Glomerular visceral epithelial cell (primary cell): ENCODE results near the gene MPND.

ENCODE experiments used
- DNase-seq: peaks from one replicate; pipeline ENCODE4 v3.0.0-alpha.2; 2016; ENCODE audit errors: extremely low spot score

The MPND gene

GRCh38 chr19:4343370-4344307, at the start of gene MPND:
Gene MPND, plus strand, starts transcription at chr19:4343562. Its CDS starts 32 bp downstream, at chr19:4343594.
- DNase-seq, result peak; percentile 81

GRCh38 chr19:4294389-4294788, 49.0 kb upstream of the MPND start:
- DNase-seq, result no peak

- no peak for DNase-seq
Observed at GRCh38 chr19:4295972-4296771, 47.2 kb upstream of the MPND start.

GRCh38 chr19:4297901-4298809, 45.2 kb upstream of the MPND start:
- no peak for DNase-seq

DNA sequence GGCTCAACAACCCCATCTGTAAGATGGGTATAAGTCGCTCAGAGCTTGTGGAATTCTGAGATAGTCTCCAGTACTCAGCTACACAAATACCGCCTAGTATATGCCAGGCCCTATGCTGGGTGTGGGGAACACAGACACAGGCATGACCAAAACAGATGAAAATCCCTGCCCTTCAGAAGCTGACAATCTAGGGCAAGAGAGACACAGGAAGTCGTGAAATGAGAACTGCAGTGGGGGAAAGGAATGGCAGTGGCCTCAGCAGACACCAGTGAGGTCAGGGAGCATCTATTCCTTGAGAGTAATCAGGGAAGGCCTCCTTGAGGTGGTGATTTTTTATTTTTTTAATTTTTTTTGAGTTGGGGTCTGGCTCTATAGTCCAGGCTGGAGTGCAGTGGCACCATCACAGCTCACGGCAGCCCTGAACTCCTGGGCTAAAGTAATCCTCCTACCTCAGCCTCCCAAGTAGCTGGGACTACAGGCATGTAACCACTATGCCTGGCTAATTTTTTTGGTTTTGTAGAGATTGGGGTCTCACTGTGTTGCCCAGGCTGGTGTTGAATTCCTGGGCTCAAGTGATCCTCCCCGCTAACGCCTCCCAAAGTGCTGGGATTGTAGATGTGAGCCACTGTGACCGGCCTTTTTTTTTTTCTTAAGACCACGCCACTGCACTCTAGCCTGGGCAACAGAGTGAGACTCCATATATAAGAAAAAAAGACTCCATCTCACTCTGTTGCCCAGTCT, 44.4 kb upstream of the MPND start:
- no peak for DNase-seq

GRCh38 chr19:4300589-4300988, 42.8 kb upstream of the MPND start:
- no peak for DNase-seq

DNA sequence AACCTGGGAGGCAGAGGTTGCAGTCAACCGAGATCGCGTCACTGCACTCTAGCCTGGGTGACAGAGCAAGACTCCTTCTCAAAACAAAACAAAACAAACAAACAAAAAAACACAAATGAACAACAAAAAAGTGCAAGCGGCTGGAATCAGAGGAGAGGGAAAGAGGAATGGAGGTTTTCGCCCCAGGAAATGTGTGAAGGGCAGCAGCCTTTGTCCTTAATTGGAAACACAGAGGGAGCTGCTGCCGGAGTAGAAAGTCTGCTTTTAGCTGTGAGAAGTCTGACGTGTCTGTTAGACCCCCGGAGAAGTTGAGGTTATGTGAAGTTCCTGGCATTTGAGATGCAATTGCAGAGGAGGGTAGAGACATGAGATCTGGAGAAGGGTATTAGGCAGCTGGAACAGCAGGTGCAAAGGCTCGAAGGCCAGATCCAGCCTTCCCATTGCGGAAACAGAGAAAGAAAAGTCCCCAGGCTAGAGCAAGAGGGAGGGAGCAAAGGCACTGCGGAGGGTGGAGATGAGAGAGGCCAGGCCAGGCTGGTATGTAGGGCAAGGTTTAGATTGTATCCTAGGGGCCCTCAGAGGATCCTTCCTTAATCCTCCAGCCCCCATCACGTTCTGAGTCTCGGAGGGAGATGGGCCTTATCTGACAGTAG, 41.6 kb upstream of the MPND start:
- no peak for DNase-seq

- DNase-seq, result no peak
Observed at GRCh38 chr19:4302243-4302640, 41.1 kb upstream of the MPND start, which contains the start of gene TMIGD2. Gene TMIGD2, minus strand, starts transcription at chr19:4302389. Its CDS starts 4 bp downstream, at chr19:4302385.

- DNase-seq, result no peak
Observed at GRCh38 chr19:4303819-4304537, 39.4 kb upstream of the MPND start.

DNA sequence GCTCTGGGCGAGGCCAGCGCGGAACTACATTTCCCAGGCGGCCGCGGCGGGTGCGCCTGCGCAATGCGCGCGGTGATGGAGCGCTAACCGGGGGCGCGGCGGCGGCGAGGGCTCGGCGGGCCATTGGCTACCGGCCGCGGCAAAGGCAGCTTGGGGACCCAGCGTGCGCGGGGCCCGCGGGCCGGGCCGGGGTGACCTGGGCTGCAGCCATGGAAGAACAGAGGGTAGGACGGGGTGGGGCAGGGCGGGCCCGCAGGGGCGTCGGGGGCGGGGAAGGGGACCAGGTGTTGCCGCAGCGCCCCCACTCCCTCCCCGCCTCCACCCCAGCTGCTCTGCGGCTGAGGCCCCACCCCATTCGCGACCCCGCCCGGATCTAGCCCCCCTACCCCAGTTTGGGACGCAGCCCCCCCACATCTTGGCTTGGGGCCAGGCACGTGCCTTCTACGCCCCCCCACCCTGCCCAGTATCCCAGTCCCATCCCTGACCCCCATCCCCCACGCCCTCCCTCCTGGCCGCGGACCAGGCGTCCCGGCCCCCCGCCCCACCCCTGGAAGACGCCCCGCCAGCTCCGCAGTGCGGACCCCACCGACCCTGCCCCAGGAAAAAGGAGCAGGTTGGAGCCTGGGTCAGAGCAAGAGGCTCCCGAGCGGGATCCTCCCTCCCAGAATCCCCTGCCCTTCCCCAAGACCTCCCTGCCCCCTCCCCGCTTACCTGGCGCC, 38.7 kb upstream of the MPND start, which contains the start of gene FSD1:
Gene FSD1 (plus strand): TSS at position 61 of the 719 bp plus-strand sequence. CDS start 149 bp downstream, at position 210.
- DNase-seq, result peak; percentile 74

DNA sequence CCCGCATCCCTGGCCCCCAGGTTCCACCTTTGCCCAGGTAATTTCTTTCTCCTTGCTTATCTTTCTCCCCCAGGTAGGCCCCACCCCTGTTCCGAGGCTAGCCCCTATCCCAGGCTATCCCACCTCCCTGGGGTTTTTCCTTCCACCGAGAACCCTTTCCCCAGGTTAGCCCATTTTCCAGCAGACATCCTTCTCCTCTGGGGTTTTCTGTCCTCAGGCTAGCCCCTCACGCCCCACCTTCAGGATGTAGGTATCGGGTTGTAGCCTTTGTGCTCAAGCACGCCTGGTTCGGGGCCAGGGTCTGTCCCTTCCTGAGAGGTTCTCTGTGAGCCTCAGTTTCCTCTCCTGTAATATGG, 38.1 kb upstream of the MPND start:
- no peak for DNase-seq

GRCh38 chr19:4305659-4306058, 37.7 kb upstream of the MPND start:
- DNase-seq, result no peak

DNA sequence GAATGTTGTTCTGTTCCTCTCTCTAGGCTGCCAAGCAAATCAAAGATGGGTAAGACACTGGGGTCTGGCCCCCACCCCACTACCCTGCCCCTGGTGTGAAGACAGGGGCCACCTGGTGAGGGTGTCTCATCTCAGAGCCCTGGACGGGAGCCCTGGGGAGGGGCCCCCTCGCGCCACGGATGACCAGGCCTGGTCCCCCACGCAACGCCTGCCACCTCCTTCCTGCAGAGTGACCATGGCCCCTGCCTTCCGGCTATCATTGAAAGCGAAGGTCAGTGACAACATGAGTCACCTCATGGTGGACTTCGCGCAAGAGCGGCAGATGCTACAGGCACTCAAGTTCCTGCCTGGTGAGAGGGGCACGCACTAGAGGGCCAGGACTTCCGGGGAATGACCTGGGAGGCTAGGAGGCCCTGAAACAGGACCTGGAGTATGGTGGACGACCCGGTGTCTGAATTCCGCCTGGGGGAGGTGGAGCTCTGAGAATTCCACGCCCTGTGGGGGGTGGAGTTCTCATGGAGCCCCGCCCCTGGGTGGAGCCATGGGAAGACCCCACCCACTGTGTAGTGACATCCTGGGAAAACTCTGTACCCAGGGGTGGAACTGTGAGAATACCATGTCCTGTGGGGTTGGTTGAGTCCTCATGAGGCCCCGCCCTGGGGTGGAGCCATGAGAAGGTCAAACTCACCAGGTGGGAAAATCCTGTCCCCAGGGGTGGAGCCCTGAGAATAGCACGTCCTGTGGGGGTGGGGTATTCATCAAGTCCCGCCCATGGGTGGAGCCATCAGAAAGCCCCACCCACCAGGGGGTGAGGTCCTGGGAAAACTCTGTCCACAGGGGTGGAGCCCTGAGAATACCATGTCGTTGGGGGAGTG, 32.9 kb upstream of the MPND start:
- no peak for DNase-seq

DNA sequence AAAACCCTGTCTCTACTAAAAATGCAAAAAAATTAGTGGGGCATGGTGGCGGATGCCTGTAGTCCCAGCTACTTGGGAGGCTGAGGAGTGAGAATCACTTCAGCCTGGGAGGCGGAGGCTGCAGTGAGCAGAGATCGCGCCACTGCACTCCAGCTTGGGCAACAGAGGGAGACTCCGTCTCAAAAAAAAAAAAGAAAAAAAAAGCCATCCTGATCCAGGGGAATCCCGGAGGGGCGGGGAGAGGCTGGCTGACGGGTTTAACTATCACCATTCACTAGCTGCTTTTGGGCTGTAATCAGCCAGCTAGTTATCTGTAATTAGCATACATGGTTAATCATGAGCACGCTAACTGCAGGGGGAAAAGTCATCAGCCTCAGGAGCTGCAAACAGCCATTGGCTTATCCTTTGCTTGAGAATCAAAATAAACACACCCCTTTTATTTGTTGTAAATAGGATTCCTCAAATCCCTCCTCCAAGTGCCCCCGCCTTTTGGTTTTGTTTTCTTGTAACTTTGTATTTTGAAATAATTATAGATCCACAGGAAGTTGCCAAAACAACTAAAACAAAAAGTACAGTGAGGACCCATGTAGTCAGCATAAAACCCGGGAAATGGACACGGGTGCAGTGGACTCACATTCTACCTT, 29.4 kb upstream of the MPND start:
- DNase-seq, result no peak

- no peak for DNase-seq
Observed at GRCh38 chr19:4316956-4317355, 26.4 kb upstream of the MPND start.

GRCh38 chr19:4318460-4318859, 24.9 kb upstream of the MPND start:
- no peak for DNase-seq

GRCh38 chr19:4319067-4319718, 24.2 kb upstream of the MPND start:
- DNase-seq, result no peak
